Testis (tissue), 2 donors: Measurements from ENCODE around the gene RASGRF2.

ENCODE experiments used
- CTCF ChIP-seq, 3 experiments: fragments of 450-650 bp in 2 of 3; fragments of 200-600 bp in 1 of 3; sonication (generic) in 1 of 3; IDR thresholded peaks; one replicate each; pipeline ENCODE4 v1.5.1; 2016 to 2019; ENCODE audit warnings: antibody characterized with exemption in 3 of 3, mild to moderate bottlenecking in 2 of 3, moderate library complexity in 1 of 3
- POLR2A ChIP-seq: fragments of 450-650 bp; IDR thresholded peaks from one replicate; pipeline ENCODE4 v1.6.1; 2017; ENCODE audit warnings: antibody characterized with exemption, mild to moderate bottlenecking, moderate library complexity

GRCh38 chr5:81121273-81121672 is 161.1 kb downstream of the RASGRF2 start:
- TF ChIP-seq POLR2A (no peak), CTCF (IDR thresholded peaks at IDR 0.05) (no peak)
